Stimulated activated CD8-positive, alpha-beta memory T cell treated with anti-CD3 and anti-CD28 coated beads, Interleukin-7, amount 100 ng/mL, for 24 hours (primary cell): ENCODE results near the gene MLLT1.

Experiments
- DNase-seq: peaks from one replicate; pipeline ENCODE4 v3.0.0-alpha.2; 2020; ENCODE audit warnings: low read depth

MLLT1 gene

GRCh38 chr19:6235031-6235951, 44.5 kb downstream of the MLLT1 start:
- no peak for DNase-seq

- DNase-seq, result no peak
These were observed 45.2 kb downstream of the MLLT1 start for GRCh38 chr19:6234527-6234926.

- no peak for DNase-seq
These were observed 45.8 kb downstream of the MLLT1 start for GRCh38 chr19:6233827-6234511.

GRCh38 chr19:6233056-6233826, 46.5 kb downstream of the MLLT1 start:
- DNase-seq, result no peak

GRCh38 chr19:6232601-6233055, 47.1 kb downstream of the MLLT1 start:
- no peak for DNase-seq

- DNase-seq, result no peak
These were observed 48.8 kb downstream of the MLLT1 start for GRCh38 chr19:6230991-6231448.

GRCh38 chr19:6229951-6230712, 49.6 kb downstream of the MLLT1 start:
- DNase-seq, result no peak

- DNase-seq, result no peak
These were observed 50.4 kb downstream of the MLLT1 start for GRCh38 chr19:6229216-6229913.

GRCh38 chr19:6228551-6229215, 51.1 kb downstream of the MLLT1 start:
- no peak for DNase-seq

- no peak for DNase-seq
These were observed 51.8 kb downstream of the MLLT1 start for GRCh38 chr19:6227936-6228325.

- no peak for DNase-seq
These were observed 52.4 kb downstream of the MLLT1 start for GRCh38 chr19:6227156-6227935.

- no peak for DNase-seq
These were observed 53.2 kb downstream of the MLLT1 start for GRCh38 chr19:6226444-6227155.

GRCh38 chr19:6226012-6226411, 53.8 kb downstream of the MLLT1 start:
- no peak for DNase-seq

- no peak for DNase-seq
These were observed 54.4 kb downstream of the MLLT1 start for GRCh38 chr19:6225232-6225865.

GRCh38 chr19:6224308-6224675, 55.5 kb downstream of the MLLT1 start:
- no peak for DNase-seq

- no peak for DNase-seq
These were observed 56.1 kb downstream of the MLLT1 start for GRCh38 chr19:6223461-6224307.

- DNase-seq, result no peak
These were observed 56.9 kb downstream of the MLLT1 start for GRCh38 chr19:6222884-6223283.
